Stimulated activated CD8-positive, alpha-beta memory T cell treated with anti-CD3 and anti-CD28 coated beads, Interleukin-2, amount 100 ng/mL, for 1 hour (primary cell): ENCODE data around the gene TWIST2.

Experiments used
- DNase-seq, 2 donors: peaks; one replicate each; pipeline ENCODE4 v3.0.0-alpha.2; 2020; ENCODE audit warnings: low read depth in 2 of 2

The TWIST2 gene

GRCh38 chr2:238856713-238857567, 9.1 kb downstream of the TWIST2 start:
- DNase-seq: no peak

GRCh38 chr2:238857959-238858358, 10.1 kb downstream of the TWIST2 start:
- DNase-seq: no peak

- DNase-seq: no peak
These were observed 11.9 kb downstream of the TWIST2 start for GRCh38 chr2:238859636-238860347.

DNA sequence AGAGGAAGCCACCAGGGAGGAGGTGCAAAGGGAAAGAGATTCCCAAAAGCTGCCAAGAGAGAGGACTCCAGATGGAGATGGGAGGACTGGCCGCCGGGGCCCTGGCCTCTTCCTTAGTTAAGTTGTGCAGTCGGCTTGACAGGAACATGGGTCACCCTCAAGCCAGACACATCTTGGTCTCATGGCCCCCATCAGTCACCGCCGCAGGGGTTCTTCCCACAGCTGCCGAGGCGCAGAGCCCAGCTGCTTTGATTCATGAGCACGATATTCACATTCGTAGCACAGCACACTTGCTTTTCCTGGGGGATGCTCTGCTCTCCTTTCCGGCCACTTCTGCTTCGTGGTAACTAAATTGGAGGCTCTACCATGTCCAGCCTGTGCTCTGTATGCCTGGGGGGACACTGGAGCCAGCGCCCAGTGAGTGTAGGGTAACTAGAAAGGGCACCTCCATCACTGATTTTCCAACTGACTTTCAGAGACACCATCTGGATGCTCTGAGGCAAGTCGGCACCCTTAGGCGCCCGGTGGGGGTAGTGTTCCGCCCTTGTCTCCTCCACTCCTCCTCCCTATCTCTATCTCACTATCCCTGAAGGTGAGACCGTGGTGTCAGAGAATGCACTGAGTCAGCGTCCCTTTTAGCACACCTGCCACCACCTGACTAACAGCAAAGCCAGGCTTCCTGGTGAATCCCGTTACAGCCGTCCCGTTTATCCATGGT, 13.3 kb downstream of the TWIST2 start:
- DNase-seq: no peak

- no peak for DNase-seq
These were observed 14.0 kb downstream of the TWIST2 start for GRCh38 chr2:238861766-238862315.

GRCh38 chr2:238862701-238863100, 14.8 kb downstream of the TWIST2 start:
- no peak for DNase-seq

DNA sequence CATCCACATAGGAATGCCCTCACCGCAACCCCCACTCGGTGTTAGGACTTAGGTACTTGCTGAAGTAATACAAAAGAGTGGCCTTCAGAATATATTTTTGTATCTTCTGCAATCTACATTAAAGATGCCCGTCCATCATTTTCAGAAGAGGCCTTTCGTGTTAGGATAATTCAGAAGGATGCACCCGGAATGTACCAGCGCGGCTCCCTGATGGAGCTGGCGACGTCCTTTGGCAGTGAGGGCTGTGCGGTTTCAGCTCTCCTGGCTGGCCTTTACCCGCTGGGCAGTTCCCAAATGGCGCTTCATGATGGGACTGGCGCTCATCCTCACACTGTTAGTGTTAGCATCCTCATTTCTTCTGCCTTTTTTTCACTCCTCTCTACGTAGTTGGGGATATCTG, 15.3 kb downstream of the TWIST2 start:
- no peak for DNase-seq

DNA sequence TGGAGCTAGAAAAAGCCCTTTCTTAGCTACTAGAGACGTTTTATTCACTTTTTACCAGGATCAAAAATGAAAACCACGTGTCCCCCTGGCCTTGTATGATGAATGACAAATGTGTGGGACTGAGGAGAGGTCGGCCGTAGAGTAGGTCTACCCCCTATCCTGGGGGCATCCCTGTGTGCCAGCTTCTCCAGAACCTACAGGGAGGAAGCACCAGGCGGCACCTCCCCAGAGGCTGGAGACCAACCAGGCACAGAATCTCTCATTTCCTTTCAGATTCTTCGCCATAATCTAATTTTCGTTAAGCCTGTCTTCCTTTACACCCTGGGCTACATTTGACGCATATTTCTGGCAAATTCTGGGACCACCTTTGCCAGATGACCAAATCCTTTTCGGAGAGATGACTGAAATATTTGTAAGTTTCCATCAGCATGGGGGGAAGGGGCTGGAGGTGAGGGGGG, 15.9 kb downstream of the TWIST2 start:
- DNase-seq: no peak

DNA sequence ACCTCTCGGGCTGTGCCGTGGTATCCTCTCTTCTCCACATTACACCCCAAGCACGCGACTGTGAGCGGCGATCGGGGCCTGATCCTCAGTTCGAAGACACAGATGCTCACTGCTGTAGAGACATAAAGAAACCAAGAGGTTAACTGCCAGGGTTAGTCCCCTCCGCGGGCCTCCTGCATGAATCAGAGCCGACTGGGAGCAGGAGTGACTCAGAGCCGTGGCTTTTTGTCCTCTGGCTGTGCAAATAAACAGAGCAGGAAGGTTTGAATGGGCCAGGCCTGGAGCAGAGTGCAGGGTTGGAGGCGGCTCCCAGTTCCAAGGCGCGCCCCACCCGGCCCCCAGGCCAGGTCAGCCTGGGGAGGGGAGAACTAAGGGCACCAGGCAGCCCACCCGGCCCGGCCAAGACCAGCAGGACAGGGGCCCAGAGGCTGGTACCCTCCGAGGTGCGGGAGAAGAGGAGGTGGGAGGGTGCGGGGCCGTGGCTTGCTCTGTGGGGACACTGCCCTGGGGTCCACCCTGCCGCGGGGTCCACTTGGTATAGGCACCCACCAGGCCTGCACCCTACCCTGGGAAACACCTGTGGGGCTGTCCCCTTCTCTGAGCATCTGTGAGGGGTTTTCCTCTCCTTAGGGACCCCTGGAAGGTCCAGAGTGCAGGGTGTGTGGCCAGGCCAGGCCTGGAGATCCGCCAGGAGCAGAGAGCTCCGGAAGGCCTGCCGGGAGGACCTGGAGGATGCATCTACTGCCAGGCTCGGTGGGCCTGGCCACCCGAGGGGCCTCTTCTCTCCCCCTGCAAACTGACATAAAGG, 16.5 kb downstream of the TWIST2 start:
- no peak for DNase-seq

DNA sequence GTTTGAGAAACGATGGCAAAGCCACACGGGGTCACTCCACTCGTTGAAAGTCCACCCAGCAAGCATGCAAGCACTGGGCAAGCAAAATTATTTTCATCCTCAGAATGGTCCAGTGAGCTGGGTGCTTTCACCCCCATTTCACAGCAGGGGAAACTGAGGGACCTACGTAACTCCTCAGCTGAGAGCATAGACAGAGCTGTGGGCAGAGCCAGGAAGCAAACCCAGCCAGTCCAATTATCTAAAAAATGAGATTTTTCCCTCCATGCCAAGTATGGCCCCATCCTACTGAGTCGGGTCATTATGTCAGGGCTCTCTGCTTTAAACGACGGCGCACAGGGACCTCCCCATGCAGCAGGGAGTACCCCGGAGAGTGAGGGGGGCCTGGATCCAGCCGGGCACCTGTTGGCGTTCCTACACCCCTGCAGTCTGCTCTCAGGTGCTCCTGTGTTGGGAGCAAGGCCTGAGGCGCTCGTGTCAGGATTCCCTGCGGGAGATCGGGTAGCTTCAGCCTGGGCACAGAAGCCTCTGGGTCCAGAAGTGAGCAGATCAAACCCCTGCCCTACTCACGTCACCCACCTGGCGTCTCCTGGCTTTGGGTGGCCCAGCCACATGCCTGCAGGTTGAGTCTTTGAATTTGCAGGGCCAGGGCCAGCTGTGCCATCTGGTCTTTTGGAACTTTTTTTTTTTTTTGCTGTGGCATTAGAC, 17.3 kb downstream of the TWIST2 start:
- DNase-seq: no peak

DNA sequence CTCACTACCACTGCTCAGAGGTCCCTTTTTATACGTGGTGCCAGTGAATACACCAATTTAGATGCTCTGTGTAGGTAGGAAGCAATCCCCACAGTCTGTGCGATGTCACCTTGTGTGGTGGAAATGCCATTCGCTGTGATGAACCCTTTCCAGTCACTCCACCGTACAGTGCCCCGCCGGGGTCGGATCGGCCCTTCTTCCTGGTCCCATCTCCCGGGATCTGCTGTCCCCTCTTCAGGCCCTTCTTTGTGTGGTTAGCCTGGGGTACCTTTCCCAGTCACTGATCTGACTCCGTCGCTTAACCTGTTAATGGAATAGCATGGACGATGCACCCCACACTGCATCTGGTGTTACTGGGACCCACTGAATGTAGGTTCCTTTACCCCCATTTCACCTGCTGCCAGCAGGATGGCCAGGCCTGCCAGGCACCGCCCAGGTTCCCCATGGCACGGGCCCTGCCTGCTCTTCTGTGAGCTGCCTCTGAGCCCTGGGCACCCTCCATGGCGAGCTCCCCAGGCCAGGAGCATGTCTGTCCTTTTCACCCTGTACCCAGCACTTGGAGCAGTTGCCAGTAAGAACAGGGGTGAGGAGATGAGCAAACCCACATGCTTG, 18.0 kb downstream of the TWIST2 start:
- DNase-seq: no peak

DNA sequence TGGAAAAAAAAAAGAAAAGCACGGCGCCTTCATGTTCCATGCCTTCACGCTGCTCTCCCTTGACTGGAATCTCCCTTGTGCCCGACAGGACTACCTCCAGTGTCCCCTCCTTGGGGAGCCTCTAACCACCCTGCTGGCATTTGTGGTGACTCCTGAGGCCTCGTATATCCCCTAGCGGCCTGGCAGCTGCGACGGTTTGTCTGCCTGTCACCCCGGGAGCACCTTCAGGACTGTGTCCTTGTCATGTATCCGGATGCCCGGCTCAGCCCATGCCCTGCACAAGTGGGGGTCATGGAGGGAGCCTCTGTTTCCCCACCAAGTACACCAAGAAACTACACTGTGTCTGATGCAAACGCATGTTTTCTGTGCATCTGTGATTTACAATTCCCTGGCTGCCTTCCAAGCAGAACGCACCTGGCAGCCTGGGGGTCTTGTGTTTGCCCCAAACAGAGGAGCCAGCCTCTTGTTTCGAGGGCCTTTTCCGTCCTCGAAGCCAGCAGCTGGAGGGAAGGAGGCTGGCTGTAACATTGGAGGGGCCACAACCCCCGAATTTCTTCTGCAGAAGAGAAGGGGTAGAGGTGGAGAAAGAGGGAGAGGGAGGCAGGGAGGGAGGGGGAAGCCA, 18.9 kb downstream of the TWIST2 start:
- DNase-seq: no peak

- no peak for DNase-seq
These were observed 20.2 kb downstream of the TWIST2 start for GRCh38 chr2:238868067-238868524.

DNA sequence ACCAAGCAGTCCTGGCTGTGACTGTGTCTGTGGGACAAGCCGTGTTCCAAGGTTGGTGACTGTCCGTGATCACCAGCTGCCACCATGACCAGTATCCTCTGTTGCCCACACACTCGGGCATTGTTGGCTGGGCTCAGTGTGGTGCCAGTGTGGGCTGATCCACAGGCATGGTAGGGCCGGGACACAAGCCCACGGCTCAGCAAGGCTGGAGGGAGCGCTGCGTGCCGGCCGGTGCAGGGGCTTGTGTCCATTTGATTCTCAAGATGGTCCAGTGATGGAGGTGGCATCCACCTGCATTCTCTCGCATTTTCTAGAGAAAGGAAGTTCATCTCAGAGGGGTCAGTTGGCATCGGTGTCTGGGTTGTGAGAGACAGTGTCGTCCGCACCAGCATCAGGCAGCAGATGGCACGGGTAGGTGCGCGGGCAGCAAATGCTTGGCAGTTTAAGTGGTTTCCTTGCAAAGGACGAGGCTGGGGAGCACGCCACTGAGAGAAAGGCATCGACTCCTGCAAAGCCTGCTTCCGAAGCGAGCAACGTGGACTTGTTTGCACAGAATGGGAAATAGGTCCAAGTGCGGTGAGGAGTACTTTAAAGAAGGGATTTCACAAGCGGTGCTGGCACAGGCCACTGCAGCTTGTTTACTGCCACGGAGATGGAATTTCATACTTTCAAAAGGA, 20.9 kb downstream of the TWIST2 start:
- DNase-seq: no peak

- DNase-seq: no peak
These were observed 21.6 kb downstream of the TWIST2 start for GRCh38 chr2:238869293-238870124.

DNA sequence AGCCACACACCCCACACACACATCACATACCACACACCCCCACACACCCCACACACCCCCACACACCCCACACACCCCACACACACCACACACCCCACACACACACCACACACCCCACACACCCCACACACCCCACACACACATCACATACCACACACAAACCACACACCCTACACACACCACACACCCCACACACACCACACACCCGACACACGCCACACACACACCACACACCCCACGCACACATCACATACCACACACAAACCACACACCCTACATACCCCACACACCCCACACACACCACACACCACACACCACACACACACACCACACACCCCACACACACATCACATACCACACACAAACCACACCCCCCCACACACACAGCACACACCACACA, 22.4 kb downstream of the TWIST2 start:
- DNase-seq: no peak

GRCh38 chr2:238872026-238872425, 24.1 kb downstream of the TWIST2 start:
- no peak for DNase-seq
